ENCODE results near the gene MED26. TPM values are rescaled to one million over a fixed set of nuclear protein-coding genes. Genes with fewer than 3 reads are reported as not detected.

The MED26 gene
- total RNA-seq, 6 donors from 2014 or later = 12.6 to 26.5 (median 13.8) TPM

DNA sequence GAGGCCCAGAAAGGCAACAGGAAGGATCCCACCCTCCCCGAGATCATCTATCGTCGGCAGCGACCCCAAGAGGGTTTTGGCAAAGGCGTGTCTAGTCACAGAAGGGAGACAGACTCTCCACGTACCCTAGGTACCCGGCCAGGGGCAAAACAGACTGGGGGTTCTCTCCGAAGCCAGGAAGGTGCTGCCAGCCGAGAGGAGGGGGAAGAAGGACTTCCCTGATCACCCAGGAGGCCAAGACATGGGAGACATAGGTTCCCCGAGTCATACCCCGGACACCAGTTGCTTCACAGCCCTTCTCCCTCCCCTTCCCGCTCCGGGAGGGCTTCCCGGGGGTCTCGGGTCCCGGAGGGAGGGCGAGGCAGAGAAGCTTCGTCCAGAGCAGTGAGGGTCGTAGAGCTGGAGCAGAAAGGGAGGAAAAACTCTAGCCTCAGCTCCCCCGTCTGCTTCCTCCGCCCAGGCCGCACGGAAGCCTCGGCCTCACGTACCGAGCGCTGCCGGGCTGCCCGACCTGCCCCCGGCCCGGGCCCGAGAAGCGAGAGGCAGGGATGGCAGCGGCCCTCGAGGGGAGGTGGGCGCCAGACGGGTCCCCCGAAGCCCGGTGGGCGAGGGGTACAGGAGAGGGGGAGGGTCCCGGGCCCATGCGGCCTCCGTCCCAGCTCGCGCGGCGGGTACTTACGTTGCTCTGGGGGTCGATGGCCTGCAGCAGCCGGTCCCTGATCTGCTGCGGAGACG, 644 bp downstream of the MED26 start:
- Histone ChIP-seq H3K36me3 (peaks cover 0 to 20% (median 6%) of the 10 kb centered on the region in 4 donors), H3K27ac (peak overlapping the region; percentile 87 to 99 (median 95)), H3K4me1 (peaks cover 43 to 66% (median 47%) of the 10 kb centered on the region in 4 donors), H3K4me3 (peak overlapping the region; percentile 75 to 99 (median 96)), H3K9me3 (no peaks in the 10 kb centered on the region), H3K27me3 (no peaks in the 10 kb centered on the region)
- peak in 1 of 2 donors; percentile 24 for DNase-seq
- WGBS, 2 donors = 0 to 1% methylated on average over 19 to 24 of the region's 52 CpGs
- ATAC-seq (ENCODE audit: low FRiP score in 2 of 2) = no peak
- TF ChIP-seq POLR2AphosphoS5 (IDR thresholded peaks at IDR 0.05) (no peak), EP300 (IDR thresholded peaks at IDR 0.05) (no peak), POLR2A (IDR thresholded peaks at IDR 0.05) (no peak)
- TF ChIP-seq, protein P1, sequence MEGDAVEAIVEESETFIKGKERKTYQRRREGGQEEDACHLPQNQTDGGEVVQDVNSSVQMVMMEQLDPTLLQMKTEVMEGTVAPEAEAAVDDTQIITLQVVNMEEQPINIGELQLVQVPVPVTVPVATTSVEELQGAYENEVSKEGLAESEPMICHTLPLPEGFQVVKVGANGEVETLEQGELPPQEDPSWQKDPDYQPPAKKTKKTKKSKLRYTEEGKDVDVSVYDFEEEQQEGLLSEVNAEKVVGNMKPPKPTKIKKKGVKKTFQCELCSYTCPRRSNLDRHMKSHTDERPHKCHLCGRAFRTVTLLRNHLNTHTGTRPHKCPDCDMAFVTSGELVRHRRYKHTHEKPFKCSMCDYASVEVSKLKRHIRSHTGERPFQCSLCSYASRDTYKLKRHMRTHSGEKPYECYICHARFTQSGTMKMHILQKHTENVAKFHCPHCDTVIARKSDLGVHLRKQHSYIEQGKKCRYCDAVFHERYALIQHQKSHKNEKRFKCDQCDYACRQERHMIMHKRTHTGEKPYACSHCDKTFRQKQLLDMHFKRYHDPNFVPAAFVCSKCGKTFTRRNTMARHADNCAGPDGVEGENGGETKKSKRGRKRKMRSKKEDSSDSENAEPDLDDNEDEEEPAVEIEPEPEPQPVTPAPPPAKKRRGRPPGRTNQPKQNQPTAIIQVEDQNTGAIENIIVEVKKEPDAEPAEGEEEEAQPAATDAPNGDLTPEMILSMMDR (IDR thresholded peaks at IDR 0.05) = no peak

DNA sequence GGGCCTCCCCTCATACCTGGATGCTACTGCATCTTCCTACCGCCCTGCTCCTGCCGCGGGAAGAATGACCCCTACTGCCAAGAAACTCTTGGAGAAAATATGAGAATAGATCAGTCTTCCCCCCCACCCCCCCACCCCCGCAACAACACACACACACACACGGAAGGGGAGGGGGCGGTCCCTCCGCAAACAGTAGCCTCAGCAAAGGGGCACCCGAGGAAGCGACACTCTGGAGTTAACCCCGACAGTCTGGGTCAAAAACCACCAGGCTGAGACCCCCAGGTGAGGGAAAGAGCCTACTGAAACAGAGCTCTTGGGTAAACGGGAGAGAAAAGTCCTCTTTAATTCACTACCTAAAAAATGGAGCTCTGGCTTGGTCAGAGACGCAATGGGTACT, 1.2 kb downstream of the MED26 start:
- ATAC-seq (ENCODE audit: low FRiP score in 2 of 2) (no peak), DNase-seq (no peak)
- Histone ChIP-seq H3K27ac (peak overlapping the region; percentile 87 to 99 (median 95)), H3K36me3 (peaks cover 0 to 20% (median 6%) of the 10 kb centered on the region in 4 donors), H3K4me3 (peak overlapping the region; percentile 75 to 99 (median 96)), H3K4me1 (peaks cover 43 to 70% (median 50%) of the 10 kb centered on the region in 4 donors), H3K27me3 (no peaks in the 10 kb centered on the region), H3K9me3 (no peaks in the 10 kb centered on the region)
- 4 to 8% methylated on average over 11 to 12 of the region's 12 CpGs for WGBS, 2 donors
- TF ChIP-seq POLR2AphosphoS5 (IDR thresholded peaks at IDR 0.05) (no peak), POLR2A (IDR thresholded peaks at IDR 0.05) (no peak), EP300 (IDR thresholded peaks at IDR 0.05) (no peak)
- TF ChIP-seq, protein P1 (IDR thresholded peaks at IDR 0.05) = no peak

DNA sequence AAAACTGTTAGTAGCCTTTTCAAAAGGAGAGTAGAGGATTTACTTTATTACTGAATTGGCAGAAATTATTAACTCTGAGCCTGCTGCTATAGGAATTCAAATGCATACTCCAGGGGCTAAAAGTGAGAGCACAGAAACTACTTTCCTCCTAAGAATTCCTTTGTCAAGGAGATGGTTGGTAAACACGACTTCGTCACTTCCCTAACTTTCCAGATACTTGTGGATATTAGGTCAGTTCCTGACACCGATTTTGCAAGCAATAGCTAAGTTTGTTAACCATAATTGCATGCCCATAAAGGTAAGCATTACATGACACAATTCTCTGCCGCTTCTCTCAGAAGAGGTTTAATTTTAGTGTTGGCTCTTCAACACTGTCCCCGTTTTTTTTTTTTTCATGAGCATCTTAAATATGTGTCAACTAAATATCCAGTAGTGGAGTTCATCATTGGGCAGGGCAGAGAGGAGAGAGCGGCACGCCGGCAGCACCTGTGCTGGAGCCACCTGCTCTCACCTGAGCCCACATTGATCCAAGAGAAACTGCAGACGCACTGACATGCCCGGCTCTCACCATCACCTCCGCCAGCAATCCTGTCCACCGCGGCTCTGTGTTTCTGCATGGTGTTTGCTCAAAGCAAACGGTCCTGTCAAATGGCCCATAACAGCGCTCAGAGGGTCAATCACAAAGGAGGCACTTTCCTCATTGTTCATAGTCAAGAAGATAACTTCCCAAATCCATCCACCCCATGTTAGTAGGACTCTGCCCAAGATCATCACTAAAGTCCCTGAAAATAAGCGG, 2.6 kb downstream of the MED26 start:
- Histone ChIP-seq H3K27me3 (no peaks in the 10 kb centered on the region), H3K9me3 (no peaks in the 10 kb centered on the region), H3K4me3 (peak overlapping the region in 1 of 4 donors; percentile 19), H3K4me1 (peaks cover 48 to 80% (median 56%) of the 10 kb centered on the region in 4 donors), H3K36me3 (peaks cover 0 to 10% (median 1%) of the 10 kb centered on the region in 4 donors), H3K27ac (peak overlapping the region; percentile 87 to 99 (median 95))
- ATAC-seq (ENCODE audit: low FRiP score in 2 of 2) = no peak
- TF ChIP-seq EP300 (IDR thresholded peaks at IDR 0.05) = peak; percentile 18 to 95 (median 72)
- TF ChIP-seq POLR2AphosphoS5 (IDR thresholded peaks at IDR 0.05) = peak in 1 of 2 donors; percentile 60
- no peak for TF ChIP-seq POLR2A (IDR thresholded peaks at IDR 0.05)
- TF ChIP-seq, protein P1 (IDR thresholded peaks at IDR 0.05) = no peak
- peak; percentile 30 to 55 for DNase-seq
- 58 to 71% methylated on average over 16 of the region's 16 CpGs for WGBS, 2 donors

DNA sequence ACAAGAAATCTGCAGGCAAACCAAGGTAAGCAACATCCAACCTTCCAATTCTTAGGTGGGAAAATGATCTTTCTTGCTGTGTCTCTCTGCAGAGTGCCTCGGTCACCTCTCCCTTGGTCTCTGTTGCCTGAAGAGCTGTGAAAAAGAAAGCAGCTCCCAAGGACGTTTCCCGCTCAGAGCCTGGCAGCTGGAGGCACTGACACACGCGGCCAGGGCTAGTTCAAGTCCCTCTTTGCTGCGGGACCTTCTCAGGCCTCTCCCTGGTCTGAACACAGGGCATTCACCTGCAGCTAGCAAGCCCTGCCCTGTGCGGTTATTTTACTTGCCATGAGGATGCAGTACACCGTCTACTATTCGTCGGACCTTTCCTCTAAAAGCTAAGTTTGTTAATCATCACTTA, 3.8 kb downstream of the MED26 start:
- Histone ChIP-seq H3K36me3 (peaks cover 0 to 10% (median 1%) of the 10 kb centered on the region in 4 donors), H3K9me3 (no peaks in the 10 kb centered on the region), H3K4me3 (no peak overlapping the region), H3K27me3 (no peaks in the 10 kb centered on the region), H3K4me1 (peaks cover 55 to 81% (median 62%) of the 10 kb centered on the region in 4 donors), H3K27ac (peak overlapping the region; percentile 73 to 96 (median 88))
- TF ChIP-seq EP300 (IDR thresholded peaks at IDR 0.05) (no peak), POLR2AphosphoS5 (IDR thresholded peaks at IDR 0.05) (peak in 1 of 2 donors; percentile 9), POLR2A (IDR thresholded peaks at IDR 0.05) (no peak)
- TF ChIP-seq, protein P1 (IDR thresholded peaks at IDR 0.05) = no peak
- ATAC-seq (ENCODE audit: low FRiP score in 2 of 2) (no peak), DNase-seq (peak in 1 of 2 donors; percentile 43)
- WGBS, 2 donors = 69 to 84% methylated on average over 10 of the region's 10 CpGs
